Stomach (tissue), 9 donors: ENCODE measurements around the gene NPTX2. TPM values are rescaled to one million over a fixed set of nuclear protein-coding genes. Genes with fewer than 3 reads are reported as not detected.
A peak's percentile ranks its signal among the peaks of the same experiment; 100 is the strongest.

Source experiments
- DNase-seq, 2 donors: peaks; one replicate each; pipeline versions ENCODE4 v3.0.0 to v3.0.0-alpha.2; 2013 to 2019
- H3K27ac ChIP-seq, 5 donors: fragments of 200-600 bp in 4 of 5; sonication (generic) in 4 of 5; one replicate each; pipeline ENCODE4 v1.5.1; 2013 to 2019; ENCODE audit warnings: mild to moderate bottlenecking in 1 of 5, moderate library complexity in 1 of 5
- H3K27me3 ChIP-seq, 3 donors: fragments of 200-600 bp; sonication (generic); one replicate each; pipeline ENCODE4 v1.5.1; 2017 to 2019; ENCODE audit warnings: mixed run types in 1 of 3
- H3K36me3 ChIP-seq, 4 donors: fragments of 200-600 bp; sonication (generic); 1 replicate in 3 of 4; 2 replicates in 1 of 4; pipeline ENCODE4 v1.5.1; 2016 to 2019
- H3K4me1 ChIP-seq, 4 donors: fragments of 200-600 bp; sonication (generic); one replicate each; pipeline ENCODE4 v1.5.1; 2016 to 2019
- H3K4me3 ChIP-seq, 4 donors: fragments of 200-600 bp; sonication (generic) in 3 of 4; one replicate each; pipeline ENCODE4 v1.5.1; 2016 to 2019; ENCODE audit warnings: mild to moderate bottlenecking in 1 of 4
- H3K9me3 ChIP-seq, 4 donors: fragments of 200-600 bp; sonication (generic); one replicate each; pipeline ENCODE4 v1.5.1; 2016 to 2019
- CTCF ChIP-seq, 7 experiments: fragments of 450-650 bp in 4 of 7; fragments of 200-600 bp in 3 of 7; sonication (generic) in 3 of 7; IDR thresholded peaks; one replicate each; pipeline ENCODE4 v1.5.1; 2016 to 2019; ENCODE audit warnings: antibody characterized with exemption in 7 of 7, control low read depth in 2 of 7, mild to moderate bottlenecking in 1 of 7
- EP300 ChIP-seq: sonication (generic); formaldehyde crosslinking; IDR thresholded peaks from one replicate; pipeline ENCODE4 v1.6.1; 2017; ENCODE audit warnings: antibody characterized with exemption
- POLR2A ChIP-seq, 4 donors: fragments of 450-650 bp; IDR thresholded peaks; one replicate each; pipeline ENCODE4 v1.6.1; 2016; ENCODE audit warnings: antibody characterized with exemption in 4 of 4, control low read depth in 2 of 4, mild to moderate bottlenecking in 1 of 4, moderate library complexity in 1 of 4
- POLR2AphosphoS5 ChIP-seq, 3 donors: sonication (generic); formaldehyde crosslinking; IDR thresholded peaks; one replicate each; pipeline ENCODE4 v1.6.1; 2016; ENCODE audit warnings: antibody characterized with exemption in 3 of 3
- WGBS, 5 donors: extraction: QIAGEN DNeasy Blood & Tissue Kit in 3 of 5; methylation state at CpG; one replicate each; pipeline versions ENCODE4 v1.1.5 to v1.1.7; 2013 to 2018; 5-methylcytosine and 5-hydroxymethylcytosine counted together
- intact Hi-C: fragments of 100-400 bp; cut with DNase I; formaldehyde crosslinking; loops from one replicate; pipeline ENCODE4 v1.15.1; 2023; ENCODE audit warnings: low total_unique reads
- polyA plus RNA-seq, 3 donors: library from polyadenylated mRNA; stranded (reverse); fragments of 200-250 nt; gene quantifications; one replicate each; pipeline ENCODE4 v1.2.3, GENCODE V29; 2013
- total RNA-seq, 5 donors: library from RNA; depleted of rRNA; stranded (reverse); fragments of >200 nt; gene quantifications; one replicate each; pipeline versions ENCODE4 v1.1.0 to v1.2.3, GENCODE V29; 2014 to 2016
- donor health status: healthy with polysubstance abuse.
- donor health status: Bipolar disorder and iron deficiency.
- donor health status: healthy.

Gene NPTX2
- total and polyA plus RNA-seq, 8 donors = 0.62 to 12.1 (median 4.4) TPM

- H3K9me3 ChIP-seq = peaks cover 0 to 28% (median 18%) of the 10 kb centered on the region in 4 donors
- TF ChIP-seq POLR2A (IDR thresholded peaks at IDR 0.05) (no peak), CTCF (IDR thresholded peaks at IDR 0.05) (no peak), POLR2AphosphoS5 (IDR thresholded peaks at IDR 0.05) (no peak), EP300 (no peak)
- intact Hi-C loops = no loop called here
- no peak overlapping the region for H3K27ac ChIP-seq
- no peaks in the 10 kb centered on the region for H3K4me1 ChIP-seq
- H3K36me3 ChIP-seq = no peaks in the 10 kb centered on the region
- peaks cover 0 to 5% (median 0%) of the 10 kb centered on the region in 3 donors for H3K27me3 ChIP-seq
- 52 to 65% (median 57%) methylated on average over 8 to 9 of the region's 9 CpGs for WGBS, 5 donors
- DNase-seq = no peak
- no peak overlapping the region for H3K4me3 ChIP-seq
Measured at GRCh38 chr7:98640375-98640774, 23.3 kb downstream of the NPTX2 start.

DNA sequence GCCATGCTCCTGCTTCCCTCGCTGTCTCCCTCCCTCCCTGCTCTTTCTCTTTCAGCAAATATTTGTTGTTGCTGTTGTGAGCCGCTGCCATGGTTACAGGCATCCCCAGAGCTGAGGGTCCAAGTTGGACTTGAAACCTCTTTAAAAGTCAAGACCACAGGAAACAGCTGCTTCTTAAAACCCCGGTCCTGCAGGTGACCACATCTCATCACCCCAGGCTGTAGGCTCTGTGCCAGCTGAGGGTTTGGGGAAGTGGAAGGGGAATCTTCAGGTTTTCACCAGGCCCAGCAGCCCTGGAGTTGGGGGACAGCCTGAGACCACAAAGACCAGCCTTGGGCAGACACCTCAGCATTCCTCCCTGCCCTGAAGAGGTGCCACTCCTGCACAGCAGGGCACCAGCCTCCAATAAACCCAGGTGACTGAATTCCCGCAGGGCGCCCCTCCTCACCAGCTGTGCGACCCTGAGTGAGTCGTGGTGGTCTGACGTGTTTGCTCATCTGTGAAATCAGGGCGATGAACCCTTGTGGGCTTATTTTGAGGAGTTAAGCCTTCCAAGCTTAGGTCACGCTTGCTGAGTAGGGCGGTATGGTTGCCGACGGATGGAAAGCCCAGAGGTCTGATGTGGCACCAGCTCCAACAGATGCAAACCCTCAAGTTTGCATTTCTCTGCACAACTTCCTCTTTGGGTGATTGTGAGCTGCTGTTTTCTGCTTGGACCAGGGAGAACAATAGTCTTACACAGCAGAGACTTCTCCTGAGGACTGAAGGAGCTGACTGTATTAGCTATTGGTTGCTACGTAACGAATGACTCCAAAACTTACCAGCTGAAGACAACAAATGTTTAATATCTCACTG, 24.8 kb downstream of the NPTX2 start:
- H3K4me3 ChIP-seq = no peak overlapping the region
- H3K9me3 ChIP-seq = peaks cover 0 to 28% (median 18%) of the 10 kb centered on the region in 4 donors
- no peaks in the 10 kb centered on the region for H3K36me3 ChIP-seq
- intact Hi-C loops = no loop called here
- TF ChIP-seq EP300 (no peak), CTCF (IDR thresholded peaks at IDR 0.05) (no peak), POLR2AphosphoS5 (IDR thresholded peaks at IDR 0.05) (no peak), POLR2A (IDR thresholded peaks at IDR 0.05) (no peak)
- 27 to 43% (median 35%) methylated on average over 10 to 15 of the region's 15 CpGs for WGBS, 5 donors
- H3K27me3 ChIP-seq = peaks cover 0 to 5% (median 0%) of the 10 kb centered on the region in 3 donors
- no peak overlapping the region for H3K27ac ChIP-seq
- H3K4me1 ChIP-seq = no peaks in the 10 kb centered on the region
- peak in 1 of 2 donors; percentile 60 for DNase-seq

DNA sequence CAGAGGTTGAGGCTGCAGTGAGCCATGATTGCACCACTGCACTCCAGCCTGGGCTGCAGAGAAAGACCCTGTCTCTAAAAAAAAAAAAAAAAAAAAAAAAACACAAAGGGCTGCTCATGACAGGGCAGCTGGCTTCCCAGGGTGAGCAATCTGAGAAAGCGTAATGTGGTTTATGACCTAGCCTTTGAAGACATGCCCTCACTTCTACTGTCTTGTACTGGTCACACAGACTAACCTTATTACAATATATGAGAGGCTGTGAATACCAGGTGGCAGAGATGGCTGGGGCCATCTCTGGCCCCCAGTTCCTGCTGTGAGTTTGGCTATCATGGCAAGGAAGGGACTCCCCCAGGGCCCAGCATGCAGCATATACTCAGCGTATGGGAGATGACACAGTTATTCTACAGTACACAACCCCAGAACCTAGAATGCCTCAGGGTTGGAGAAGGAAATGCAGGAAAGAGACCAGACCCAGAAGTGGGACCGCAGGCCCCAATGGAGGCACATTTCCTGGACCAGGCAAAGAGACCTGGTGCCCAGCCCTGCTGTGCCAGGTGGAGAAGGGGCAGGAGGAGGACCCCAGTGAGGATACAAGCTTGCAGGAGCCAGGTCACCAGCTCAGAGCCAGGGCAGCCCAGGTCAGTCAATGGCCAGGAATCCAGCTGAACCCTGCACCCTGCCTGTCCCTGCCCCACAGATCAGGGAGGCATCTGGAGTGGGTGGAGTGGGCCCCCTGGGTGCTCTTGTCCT, 26.3 kb downstream of the NPTX2 start:
- TF ChIP-seq EP300 = no peak
- TF ChIP-seq POLR2AphosphoS5 (IDR thresholded peaks at IDR 0.05) = no peak
- no peak for TF ChIP-seq CTCF (IDR thresholded peaks at IDR 0.05)
- H3K4me1 ChIP-seq = no peaks in the 10 kb centered on the region
- 80 to 92% (median 88%) methylated on average over 3 of the region's 3 CpGs for WGBS, 5 donors

DNA sequence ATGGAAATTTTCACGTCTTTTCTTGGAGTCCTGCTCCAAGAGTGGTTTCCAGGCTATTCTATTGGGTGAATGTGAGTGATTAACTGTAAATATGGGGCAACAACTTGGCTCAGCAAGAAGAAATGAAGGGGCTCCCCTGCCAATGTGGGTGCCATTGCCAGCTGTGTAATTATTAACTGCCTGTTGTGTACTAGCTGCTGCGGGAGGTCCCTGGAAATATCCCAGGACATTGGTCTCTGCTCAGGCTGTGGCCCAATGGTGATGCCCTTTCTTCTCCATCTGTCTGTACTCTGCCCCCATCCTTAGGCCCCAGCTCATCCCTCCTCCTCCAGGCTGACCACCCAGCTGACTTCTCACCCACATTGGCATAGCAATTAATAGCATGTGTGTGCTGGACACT, 29.4 kb downstream of the NPTX2 start:
- TF ChIP-seq POLR2A (IDR thresholded peaks at IDR 0.05) (no peak), POLR2AphosphoS5 (IDR thresholded peaks at IDR 0.05) (no peak), CTCF (IDR thresholded peaks at IDR 0.05) (no peak), EP300 (no peak)
- no peak for DNase-seq
- Histone ChIP-seq H3K36me3 (no peaks in the 10 kb centered on the region), H3K9me3 (peaks cover 0 to 8% (median 4%) of the 10 kb centered on the region in 4 donors), H3K4me1 (no peaks in the 10 kb centered on the region), H3K27ac (no peak overlapping the region), H3K27me3 (no peaks in the 10 kb centered on the region), H3K4me3 (no peak overlapping the region)
- intact Hi-C loops = no loop called here
- 73 to 90% (median 86%) methylated on average over 2 of the region's 2 CpGs for WGBS, 5 donors

More for the DNA sequence above, 26.3 kb downstream of the NPTX2 start:
- peaks cover 0 to 5% (median 0%) of the 10 kb centered on the region in 3 donors for H3K27me3 ChIP-seq
- intact Hi-C loops = no loop called here
- H3K36me3 ChIP-seq = no peaks in the 10 kb centered on the region
- no peak overlapping the region for H3K4me3 ChIP-seq
- no peak overlapping the region for H3K27ac ChIP-seq
- peaks cover 0 to 15% (median 15%) of the 10 kb centered on the region in 4 donors for H3K9me3 ChIP-seq
- DNase-seq = no peak
